Measurements from ENCODE around the gene NCKAP5.

Gene NCKAP5

GRCh38 chr2:133142087-133142486 lies 426.2 kb downstream of the NCKAP5 start:
- Histone ChIP-seq H3K27me3 (ENCODE audit: insufficient read depth, poor library complexity, severe bottlenecking) (no peaks in the 10 kb centered on the region), H3K27ac (replicated peaks) (no peak overlapping the region), H3K4me3 (replicated peaks; ENCODE audit: insufficient read depth, low read length) (no peak overlapping the region)
- DNase-seq (ENCODE audit: low read depth in 1 of 2, low spot score in 1 of 2) = no peak
- TF ChIP-seq CTCF (IDR thresholded peaks at IDR 0.05; ENCODE audit: insufficient read depth, low read length) (no peak), REST (IDR thresholded peaks at IDR 0.05; ENCODE audit: insufficient replicate concordance, low read depth) (no peak), SPI1 (IDR thresholded peaks at IDR 0.05; ENCODE audit: borderline replicate concordance, low read depth) (no peak), GABPA (IDR thresholded peaks at IDR 0.05; ENCODE audit: low read depth) (no peak), POLR2AphosphoS5 (IDR thresholded peaks at IDR 0.05; ENCODE audit: low read depth) (no peak)

- Histone ChIP-seq H3K27me3 (ENCODE audit: insufficient read depth, poor library complexity, severe bottlenecking) (no peaks in the 10 kb centered on the region), H3K4me3 (replicated peaks; ENCODE audit: insufficient read depth, low read length) (no peak overlapping the region), H3K27ac (replicated peaks) (no peak overlapping the region)
- no peak for DNase-seq (ENCODE audit: low read depth in 1 of 2, low spot score in 1 of 2)
- no peak for TF ChIP-seq SPI1 (IDR thresholded peaks at IDR 0.05; ENCODE audit: borderline replicate concordance, low read depth)
- TF ChIP-seq GABPA (IDR thresholded peaks at IDR 0.05; ENCODE audit: low read depth) = no peak
- no peak for TF ChIP-seq REST (IDR thresholded peaks at IDR 0.05; ENCODE audit: insufficient replicate concordance, low read depth)
- TF ChIP-seq CTCF (IDR thresholded peaks at IDR 0.05; ENCODE audit: insufficient read depth, low read length) = no peak
- TF ChIP-seq POLR2AphosphoS5 (IDR thresholded peaks at IDR 0.05; ENCODE audit: low read depth) = no peak
These were observed 427.6 kb downstream of the NCKAP5 start for GRCh38 chr2:133140620-133141019.

GRCh38 chr2:133139847-133140533 lies 428.3 kb downstream of the NCKAP5 start:
- Histone ChIP-seq H3K27ac (replicated peaks) (no peak overlapping the region), H3K4me3 (replicated peaks; ENCODE audit: insufficient read depth, low read length) (no peak overlapping the region), H3K27me3 (ENCODE audit: insufficient read depth, poor library complexity, severe bottlenecking) (no peaks in the 10 kb centered on the region)
- DNase-seq (ENCODE audit: low read depth in 1 of 2, low spot score in 1 of 2) = no peak
- no peak for TF ChIP-seq REST (IDR thresholded peaks at IDR 0.05; ENCODE audit: insufficient replicate concordance, low read depth)

Data from HL-60 (cell line).